PFSK-1 (cell line): ENCODE data around the gene ANO3.

Experiments
- POLR2AphosphoS5 ChIP-seq: IDR thresholded peaks from 2 replicates; pipeline ENCODE4 v1.6.1; 2012; ENCODE audit warnings: low read depth, mild to moderate bottlenecking, control low read depth, low read length, moderate library complexity
- REST ChIP-seq, 2 experiments: IDR thresholded peaks; 2 replicates each; pipeline versions ENCODE4 v1.6.1 to v1.8.0; 2011 to 2012; ENCODE audit warnings: low read depth in 2 of 2, low read length in 2 of 2, control low read depth in 1 of 2, inconsistent platforms in 1 of 2, mild to moderate bottlenecking in 1 of 2, moderate library complexity in 1 of 2; ENCODE audit not compliant: insufficient read depth in 1 of 2
- SIN3A ChIP-seq: IDR thresholded peaks from 2 replicates; pipeline ENCODE4 v1.6.1; 2012; ENCODE audit warnings: mild to moderate bottlenecking, low read length, moderate library complexity, borderline replicate concordance; ENCODE audit not compliant: insufficient read depth

DNA sequence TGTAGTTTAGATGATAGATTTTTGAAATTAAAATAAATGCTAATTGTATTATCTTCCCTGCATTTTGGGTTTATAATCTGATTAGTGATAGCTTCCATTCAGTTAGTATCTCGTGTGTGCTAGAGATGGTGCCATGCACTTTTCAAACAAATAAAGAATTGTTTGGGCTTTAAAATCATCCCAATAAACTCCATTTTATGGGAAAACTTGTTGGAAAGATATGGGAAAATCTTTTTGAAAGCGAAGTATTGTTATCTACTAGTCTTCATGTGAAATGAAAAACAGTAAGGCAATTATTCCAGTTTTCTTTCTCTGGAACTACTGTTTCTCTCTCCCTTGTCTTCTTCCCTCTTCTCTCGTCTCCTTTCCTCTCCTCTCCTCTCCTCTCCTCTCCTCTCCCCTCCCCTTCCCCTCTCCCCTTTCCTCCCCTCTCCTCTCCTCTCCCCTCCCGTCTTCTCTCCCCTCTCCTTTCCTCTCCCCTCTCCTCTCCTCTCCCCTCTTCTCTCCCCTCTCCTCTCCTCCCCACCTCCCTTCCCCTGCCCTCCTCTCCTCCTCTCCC, 268.0 kb downstream of the ANO3 start:
- TF ChIP-seq POLR2AphosphoS5: no peak
- TF ChIP-seq SIN3A: no peak
- no peak for TF ChIP-seq REST (IDR thresholded peaks at IDR 0.05; ENCODE audit: insufficient read depth in 1 of 2, low read depth in 2 of 2, low read length in 2 of 2)
